UCSD-AML1 (cell line): Measurements from ENCODE around the gene EPHA10.

Experiments used
- DNase-seq: peaks from one replicate; lab custom pipeline; 2025; ENCODE audit not compliant: unreplicated experiment; lab: John Stamatoyannopoulos, UW

The EPHA10 gene

GRCh38 chr1:37734629-37735591, 30.0 kb downstream of the EPHA10 start:
- no peak for DNase-seq

GRCh38 chr1:37732111-37732780, 32.7 kb downstream of the EPHA10 start:
- no peak for DNase-seq

GRCh38 chr1:37731312-37732019, 33.5 kb downstream of the EPHA10 start:
- no peak for DNase-seq

- DNase-seq, result no peak
Observed at GRCh38 chr1:37730376-37730775, 34.5 kb downstream of the EPHA10 start.

- DNase-seq, result no peak
Observed at GRCh38 chr1:37728416-37728815, 36.5 kb downstream of the EPHA10 start.

- DNase-seq, result no peak
Observed at GRCh38 chr1:37726751-37727585, 38.0 kb downstream of the EPHA10 start.

- DNase-seq, result no peak
Observed at GRCh38 chr1:37725851-37726613, 38.9 kb downstream of the EPHA10 start.

- no peak for DNase-seq
Observed at GRCh38 chr1:37724575-37724974, 40.3 kb downstream of the EPHA10 start.

- peak; percentile 34 for DNase-seq
Observed at GRCh38 chr1:37723390-37724078, 41.4 kb downstream of the EPHA10 start.

GRCh38 chr1:37723072-37723389, 41.9 kb downstream of the EPHA10 start:
- no peak for DNase-seq

GRCh38 chr1:37722181-37723071, 42.5 kb downstream of the EPHA10 start:
- DNase-seq, result no peak

GRCh38 chr1:37721565-37721964, 43.4 kb downstream of the EPHA10 start:
- DNase-seq, result no peak

GRCh38 chr1:37720231-37721130, 44.4 kb downstream of the EPHA10 start:
- DNase-seq, result no peak

- DNase-seq, result no peak
Observed at GRCh38 chr1:37719572-37720195, 45.2 kb downstream of the EPHA10 start.

GRCh38 chr1:37718901-37719571, 45.9 kb downstream of the EPHA10 start:
- DNase-seq, result no peak

GRCh38 chr1:37718181-37718900, 46.6 kb downstream of the EPHA10 start:
- no peak for DNase-seq
